GM21381 (cell line): ENCODE results near the gene DENND2A.

ENCODE experiments used
- ATAC-seq: cut with Tn5 transposase; IDR thresholded peaks from one replicate; pipeline ENCODE4 v1.9.1; 2021; ENCODE audit warnings: mild to moderate bottlenecking, moderate library complexity; ENCODE audit not compliant: unreplicated experiment

The DENND2A gene

GRCh38 chr7:140476698-140477261 is 163.8 kb downstream of the DENND2A start:
- ATAC-seq: no peak

DNA sequence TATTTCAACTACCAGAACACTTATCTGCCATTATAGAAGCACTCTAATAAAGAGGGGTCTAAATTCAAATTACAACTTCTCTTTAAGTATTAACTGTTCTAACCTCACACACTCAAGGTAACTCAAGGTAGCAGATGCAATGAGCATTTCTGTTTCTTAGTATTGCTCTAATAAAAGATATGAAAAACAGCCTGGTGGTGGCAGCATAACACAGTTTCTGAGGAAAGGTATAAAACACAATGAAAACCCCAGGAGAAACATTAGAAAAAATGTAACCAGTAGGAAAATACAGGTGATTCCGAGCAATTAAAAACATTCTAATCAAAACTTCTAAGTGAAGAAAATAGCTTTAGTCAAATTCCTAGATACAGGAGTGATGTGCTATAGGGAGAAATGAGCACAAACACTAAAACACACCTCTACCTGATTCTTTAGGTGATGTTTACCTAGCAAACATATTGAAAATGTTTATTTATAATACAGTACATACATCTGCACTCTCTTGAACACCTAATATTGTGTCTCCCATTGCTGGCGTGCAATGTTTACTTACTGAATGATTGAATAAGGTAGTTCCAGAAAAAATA is 164.8 kb downstream of the DENND2A start:
- no peak for ATAC-seq
